Mesenchymal stem cell (in vitro differentiated cells and primary cell): ENCODE data around the gene COX6B2.

Experiments
- DNase-seq: peaks from one replicate; pipeline ENCODE4 v3.0.0-alpha.2; 2013
- H2AFZ ChIP-seq: one replicate; pipeline ENCODE4 v1.6.1; 2013; ENCODE audit warnings: low read depth, mild to moderate bottlenecking, control low read depth, inconsistent platforms, low read length, moderate library complexity
- H2AK5ac ChIP-seq: 2 replicates; pipeline ENCODE4 v1.6.1; 2013; ENCODE audit warnings: low read length, moderate library complexity, mild to moderate bottlenecking, inconsistent platforms; ENCODE audit not compliant: severe bottlenecking
- H2BK120ac ChIP-seq: one replicate; pipeline ENCODE4 v1.6.1; 2013; ENCODE audit warnings: low read depth, mild to moderate bottlenecking, inconsistent platforms, low read length, moderate library complexity
- H2BK12ac ChIP-seq, 2 experiments: one replicate each; pipeline ENCODE4 v1.6.1; 2013; ENCODE audit warnings: inconsistent platforms in 2 of 2, low read length in 2 of 2, mild to moderate bottlenecking in 2 of 2, moderate library complexity in 2 of 2, control low read depth in 1 of 2
- H2BK15ac ChIP-seq: one replicate; pipeline ENCODE4 v1.6.1; 2013; ENCODE audit warnings: mild to moderate bottlenecking, low read depth, inconsistent platforms; ENCODE audit not compliant: poor library complexity, severe bottlenecking
- H2BK5ac ChIP-seq: 2 replicates; pipeline ENCODE4 v1.6.1; 2013; ENCODE audit warnings: low read depth, mild to moderate bottlenecking, low read length, control low read depth, inconsistent platforms; ENCODE audit not compliant: poor library complexity, severe bottlenecking
- H3K14ac ChIP-seq, 2 experiments: one replicate each; pipeline ENCODE4 v1.6.1; 2013; ENCODE audit warnings: inconsistent platforms in 2 of 2, low read length in 2 of 2, control low read depth in 1 of 2, mild to moderate bottlenecking in 1 of 2, moderate library complexity in 1 of 2
- H3K18ac ChIP-seq, 2 experiments: one replicate each; pipeline ENCODE4 v1.6.1; 2013; ENCODE audit warnings: inconsistent platforms in 2 of 2, low read length in 2 of 2, control low read depth in 1 of 2, low read depth in 1 of 2, mild to moderate bottlenecking in 1 of 2
- H3K23ac ChIP-seq, 2 experiments: one replicate each; pipeline ENCODE4 v1.6.1; 2013; ENCODE audit warnings: inconsistent platforms in 2 of 2, low read length in 2 of 2, mild to moderate bottlenecking in 2 of 2, moderate library complexity in 2 of 2, control low read depth in 1 of 2
- H3K27ac ChIP-seq: 2 replicates; pipeline ENCODE4 v1.5.1; 2013; ENCODE audit warnings: mild to moderate bottlenecking, moderate library complexity, low read length, control low read depth, inconsistent platforms; ENCODE audit not compliant: poor library complexity, severe bottlenecking
- H3K27me3 ChIP-seq, 2 experiments: 2 replicates each; pipeline versions ENCODE4 v1.6.1 to v1.7.0; 2013; ENCODE audit warnings: low read length in 2 of 2, mild to moderate bottlenecking in 2 of 2, moderate library complexity in 2 of 2, control low read depth in 1 of 2, inconsistent platforms in 1 of 2; ENCODE audit not compliant: control insufficient read depth in 1 of 2, insufficient read depth in 1 of 2
- H3K36me3 ChIP-seq, 2 experiments: 2 replicates each; pipeline versions ENCODE4 v1.6.1 to v1.7.0; 2013; ENCODE audit warnings: low read length in 2 of 2, control low read depth in 1 of 2, inconsistent platforms in 1 of 2, low read depth in 1 of 2, mild to moderate bottlenecking in 1 of 2; ENCODE audit not compliant: insufficient read depth in 2 of 2, control insufficient read depth in 1 of 2
- H3K4ac ChIP-seq, 2 experiments: one replicate each; pipeline ENCODE4 v1.6.1; 2013; ENCODE audit warnings: inconsistent platforms in 2 of 2, low read length in 2 of 2, mild to moderate bottlenecking in 2 of 2, moderate library complexity in 2 of 2, control low read depth in 1 of 2, low read depth in 1 of 2
- H3K4me1 ChIP-seq: 2 replicates; pipeline ENCODE4 v1.6.1; 2013; ENCODE audit warnings: low read depth, low read length, control low read depth; ENCODE audit not compliant: control insufficient read depth, insufficient read depth
- H3K4me2 ChIP-seq: 2 replicates; pipeline ENCODE4 v1.6.1; 2013; ENCODE audit warnings: low read length, mild to moderate bottlenecking, inconsistent platforms; ENCODE audit not compliant: poor library complexity, severe bottlenecking
- H3K4me3 ChIP-seq, 2 experiments: 2 replicates each; pipeline versions ENCODE4 v1.5.1 to v1.7.0; 2013; ENCODE audit warnings: low read length in 2 of 2, mild to moderate bottlenecking in 2 of 2, control low read depth in 1 of 2, low read depth in 1 of 2; ENCODE audit not compliant: insufficient read depth in 1 of 2
- H3K79me1 ChIP-seq: replicated peaks from 2 replicates; pipeline ENCODE4 v1.6.1; 2013; ENCODE audit warnings: mild to moderate bottlenecking, control low read depth, low read length, inconsistent platforms; ENCODE audit not compliant: poor library complexity, severe bottlenecking
- H3K9ac ChIP-seq: 2 replicates; pipeline ENCODE4 v1.7.0; 2013; ENCODE audit warnings: mild to moderate bottlenecking, low read length, moderate library complexity
- H3K9me3 ChIP-seq: 2 replicates; pipeline ENCODE4 v1.7.0; 2013; ENCODE audit warnings: mild to moderate bottlenecking, low read length; ENCODE audit not compliant: control insufficient read depth
- H4K8ac ChIP-seq: one replicate; pipeline ENCODE4 v1.6.1; 2013; ENCODE audit warnings: inconsistent platforms, mild to moderate bottlenecking, low read length, moderate library complexity
- H4K91ac ChIP-seq: one replicate; pipeline ENCODE4 v1.6.1; 2013; ENCODE audit warnings: mild to moderate bottlenecking, low read length, inconsistent platforms
- WGBS: methylation state at CpG from one replicate; pipeline ENCODE4 v1.1.7; 2013; ENCODE audit warnings: mixed read lengths; 5-methylcytosine and 5-hydroxymethylcytosine counted together

COX6B2 gene

DNA sequence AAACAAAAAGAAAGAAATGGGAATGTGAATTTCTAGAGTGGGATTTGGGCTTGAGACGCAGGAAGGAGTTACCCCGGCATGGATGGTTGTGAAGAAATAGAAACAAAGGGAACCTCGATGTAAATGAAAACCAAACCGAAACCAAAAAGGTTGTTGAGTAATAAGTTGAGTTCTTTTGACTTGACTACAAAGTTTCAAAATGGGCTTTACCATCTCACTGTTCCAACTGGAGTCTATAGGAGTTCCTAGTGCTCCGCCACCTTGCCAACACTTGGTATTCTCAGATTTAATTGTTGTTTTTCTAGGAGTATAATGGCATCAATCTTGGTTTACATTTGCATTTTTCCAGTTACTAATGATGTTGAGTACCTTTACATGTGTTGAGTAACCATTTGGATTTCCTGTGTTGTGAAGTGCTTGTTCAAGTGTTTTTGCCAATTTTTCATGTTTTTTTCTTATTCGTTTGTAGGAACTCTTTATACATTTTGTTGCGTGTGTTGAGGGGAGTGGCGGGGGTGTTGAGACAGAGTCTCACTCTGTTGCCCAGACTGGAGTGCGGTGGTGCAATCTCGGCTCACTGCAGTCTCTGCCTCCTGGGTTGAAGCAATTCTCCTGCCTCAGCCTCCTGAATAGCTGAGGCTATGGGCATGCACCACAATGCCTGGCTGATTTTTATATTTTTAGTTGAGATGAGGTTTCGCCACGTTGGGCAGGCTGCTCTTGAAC, 43.8 kb upstream of the COX6B2 start:
- no peak overlapping the region for H3K27ac ChIP-seq
- H2BK12ac ChIP-seq: no peak overlapping the region
- no peak overlapping the region for H2AK5ac ChIP-seq
- no peaks in the 10 kb centered on the region for H3K9me3 ChIP-seq
- no peak overlapping the region for H4K8ac ChIP-seq
- H3K27me3 ChIP-seq: no peaks in the 10 kb centered on the region
- peaks cover 3% of the 10 kb centered on the region for H3K4me1 ChIP-seq
- H2BK15ac ChIP-seq: no peak overlapping the region
- peaks cover 9% of the 10 kb centered on the region for H3K79me1 ChIP-seq
- H3K36me3 ChIP-seq: peaks cover 27 to 34% of the 10 kb centered on the region in 2 experiments
- no peak overlapping the region for H3K18ac ChIP-seq
- H2BK5ac ChIP-seq: no peak overlapping the region
- no peak overlapping the region for H3K4me3 ChIP-seq
- H4K91ac ChIP-seq: no peak overlapping the region
- H2AFZ ChIP-seq: no peak overlapping the region
- no peak for DNase-seq
- H3K9ac ChIP-seq: no peak overlapping the region
- H3K14ac ChIP-seq: no peak overlapping the region
- H3K4me2 ChIP-seq: no peak overlapping the region
- H2BK120ac ChIP-seq: no peak overlapping the region
- no peak overlapping the region for H3K23ac ChIP-seq
- no peak overlapping the region for H3K4ac ChIP-seq
- WGBS: 90% methylated on average over 12 of the region's 12 CpGs

DNA sequence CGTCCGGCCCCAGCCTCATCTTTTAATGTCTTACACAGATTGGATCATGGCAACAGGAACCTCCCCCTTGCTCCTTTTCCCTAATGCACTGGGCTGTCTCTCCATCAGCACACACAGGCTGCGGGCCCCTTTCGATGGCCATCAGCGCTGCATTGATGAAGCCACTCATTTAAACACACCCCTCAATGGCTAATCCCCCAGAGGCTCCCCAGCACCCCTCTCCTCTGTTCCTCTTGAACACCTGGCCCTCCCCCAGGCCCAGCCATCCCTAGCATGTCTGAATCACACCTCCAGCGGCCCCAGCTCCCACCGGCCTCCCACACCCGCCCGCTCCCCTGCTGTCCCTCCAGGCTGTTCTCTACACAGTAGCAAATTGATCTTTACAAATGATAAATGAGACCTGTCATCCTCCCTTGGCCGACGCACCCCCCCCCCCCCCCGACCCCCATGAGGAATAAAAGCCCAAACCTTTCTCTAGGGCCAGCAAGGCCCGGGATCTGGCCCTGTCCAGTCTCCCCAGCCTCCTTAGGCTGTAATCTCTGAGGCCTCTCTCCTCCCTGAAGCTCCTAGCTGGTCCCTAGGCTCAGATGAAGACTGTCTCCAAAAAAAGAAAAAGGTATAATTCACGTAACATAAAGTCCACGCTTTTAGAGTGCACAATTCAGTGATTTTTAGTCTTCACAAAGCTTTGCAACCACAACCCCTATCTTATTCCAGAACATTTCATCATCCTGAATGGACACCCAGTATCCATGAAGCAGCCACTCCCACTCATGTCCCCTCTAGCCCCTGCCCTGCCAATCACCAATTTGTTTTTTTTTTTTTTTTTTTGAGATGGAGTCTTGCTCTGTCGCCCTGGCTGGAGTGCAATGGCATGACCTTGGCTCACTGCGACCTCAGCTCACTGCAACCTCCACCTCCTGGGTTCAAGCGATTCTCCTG, 38.6 kb upstream of the COX6B2 start:
- 62% methylated on average over 17 of the region's 18 CpGs for WGBS

DNA sequence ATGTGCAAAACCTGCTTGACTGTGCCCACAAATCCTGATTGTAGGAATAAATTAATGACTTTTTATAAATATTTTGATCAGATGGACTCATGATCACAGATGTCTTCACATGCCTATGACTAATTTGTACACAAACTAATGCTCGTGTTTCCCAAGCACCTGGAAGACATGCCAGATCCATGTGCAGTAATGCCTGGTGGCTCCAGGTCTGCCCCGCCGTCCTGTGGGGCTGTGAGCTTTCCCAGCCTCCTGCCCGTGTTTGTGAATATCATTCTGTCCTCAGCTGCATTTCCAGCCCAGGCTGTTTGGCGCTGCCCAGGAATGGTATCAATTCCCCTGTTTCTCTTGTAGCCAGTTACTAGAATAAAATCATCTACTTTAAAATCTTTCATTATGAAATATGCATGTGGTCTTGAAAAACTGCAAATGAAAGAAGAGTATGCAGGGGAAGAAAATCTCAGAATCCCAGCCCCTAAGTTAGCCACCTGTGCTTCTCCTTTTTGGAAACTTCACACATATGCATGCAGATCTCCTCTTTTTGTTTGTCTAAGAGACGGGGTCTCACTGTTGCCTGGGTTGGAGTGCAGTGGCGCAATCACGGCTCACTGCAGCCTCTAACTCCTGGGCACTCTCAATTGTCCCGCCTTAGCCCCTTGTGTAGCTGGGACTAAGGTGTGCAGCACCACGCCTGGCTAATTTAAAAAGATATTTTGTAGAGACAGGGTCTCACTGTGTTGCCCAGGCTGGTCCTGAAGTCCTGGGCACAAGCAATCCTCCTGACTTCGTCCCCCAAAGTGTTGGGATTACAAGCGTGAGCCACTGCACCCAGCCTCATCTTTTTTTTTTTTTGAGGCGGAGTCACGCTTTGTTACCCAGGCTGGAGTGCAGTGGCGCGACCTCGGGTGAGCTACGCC, 37.4 kb upstream of the COX6B2 start:
- no peak overlapping the region for H2BK15ac ChIP-seq
- H3K18ac ChIP-seq: no peak overlapping the region
- H3K4ac ChIP-seq: no peak overlapping the region
- H3K27me3 ChIP-seq: no peaks in the 10 kb centered on the region
- H2BK12ac ChIP-seq: no peak overlapping the region
- no peak overlapping the region for H2AFZ ChIP-seq
- H2BK120ac ChIP-seq: no peak overlapping the region
- H3K4me1 ChIP-seq: peaks cover 51% of the 10 kb centered on the region
- no peak overlapping the region for H3K27ac ChIP-seq
- H2BK5ac ChIP-seq: no peak overlapping the region
- H3K23ac ChIP-seq: no peak overlapping the region
- H3K9me3 ChIP-seq: no peaks in the 10 kb centered on the region
- H3K36me3 ChIP-seq: peaks cover 43 to 54% of the 10 kb centered on the region in 2 experiments
- no peak overlapping the region for H3K14ac ChIP-seq
- H4K8ac ChIP-seq: no peak overlapping the region
- H3K9ac ChIP-seq: no peak overlapping the region
- H3K4me2 ChIP-seq: no peak overlapping the region
- H3K79me1 ChIP-seq: peaks cover 5% of the 10 kb centered on the region
- no peak overlapping the region for H2AK5ac ChIP-seq
- no peak overlapping the region for H3K4me3 ChIP-seq
- WGBS: 74% methylated on average over 15 of the region's 18 CpGs
- H4K91ac ChIP-seq: no peak overlapping the region
- peak; percentile 42 for DNase-seq

More for the DNA sequence above, 38.6 kb upstream of the COX6B2 start:
- Histone ChIP-seq H3K18ac (no peak overlapping the region), H2AK5ac (no peak overlapping the region), H4K91ac (no peak overlapping the region), H3K27ac (no peak overlapping the region), H2BK5ac (no peak overlapping the region), H3K4ac (no peak overlapping the region), H3K4me3 (no peak overlapping the region), H3K79me1 (peaks cover 5% of the 10 kb centered on the region), H2BK120ac (no peak overlapping the region), H2BK15ac (no peak overlapping the region), H3K4me2 (no peak overlapping the region), H3K14ac (no peak overlapping the region), H3K9ac (no peak overlapping the region), H3K23ac (no peak overlapping the region), H4K8ac (peak overlapping the region; percentile 24), H3K27me3 (no peaks in the 10 kb centered on the region), H2BK12ac (no peak overlapping the region), H3K9me3 (no peaks in the 10 kb centered on the region), H3K4me1 (peaks cover 40% of the 10 kb centered on the region), H2AFZ (no peak overlapping the region), H3K36me3 (peaks cover 32 to 43% of the 10 kb centered on the region in 2 experiments)
- DNase-seq: no peak
